NB4 (cell line): Measurements from ENCODE around the gene CFAP100.

Experiments used
- DNase-seq: peaks from one replicate; pipeline ENCODE4 v3.0.0; 2010; ENCODE audit warnings: low read depth
- H3K4me3 ChIP-seq: one replicate; pipeline ENCODE4 v1.5.1; 2011; ENCODE audit warnings: mild to moderate bottlenecking, low read depth, low read length, moderate library complexity
- MYC ChIP-seq: IDR thresholded peaks from 2 replicates; pipeline ENCODE4 v1.6.1; 2011; ENCODE audit warnings: low read depth, low read length
- POLR2A ChIP-seq: IDR thresholded peaks from 2 replicates; pipeline ENCODE4 v1.6.1; 2011; ENCODE audit warnings: mild to moderate bottlenecking; ENCODE audit not compliant: insufficient read length; ENCODE audit errors: extremely low read depth
- TF ChIP-seq, protein P1 (sequence below): IDR thresholded peaks from 2 replicates; pipeline ENCODE4 v1.6.1; 2011; ENCODE audit warnings: low read depth, low read length
- TF ChIP-seq, protein P2 (sequence below): IDR thresholded peaks from one replicate; pipeline ENCODE4 v1.5.1; 2012; ENCODE audit warnings: low read depth, low read length

CFAP100 gene

DNA sequence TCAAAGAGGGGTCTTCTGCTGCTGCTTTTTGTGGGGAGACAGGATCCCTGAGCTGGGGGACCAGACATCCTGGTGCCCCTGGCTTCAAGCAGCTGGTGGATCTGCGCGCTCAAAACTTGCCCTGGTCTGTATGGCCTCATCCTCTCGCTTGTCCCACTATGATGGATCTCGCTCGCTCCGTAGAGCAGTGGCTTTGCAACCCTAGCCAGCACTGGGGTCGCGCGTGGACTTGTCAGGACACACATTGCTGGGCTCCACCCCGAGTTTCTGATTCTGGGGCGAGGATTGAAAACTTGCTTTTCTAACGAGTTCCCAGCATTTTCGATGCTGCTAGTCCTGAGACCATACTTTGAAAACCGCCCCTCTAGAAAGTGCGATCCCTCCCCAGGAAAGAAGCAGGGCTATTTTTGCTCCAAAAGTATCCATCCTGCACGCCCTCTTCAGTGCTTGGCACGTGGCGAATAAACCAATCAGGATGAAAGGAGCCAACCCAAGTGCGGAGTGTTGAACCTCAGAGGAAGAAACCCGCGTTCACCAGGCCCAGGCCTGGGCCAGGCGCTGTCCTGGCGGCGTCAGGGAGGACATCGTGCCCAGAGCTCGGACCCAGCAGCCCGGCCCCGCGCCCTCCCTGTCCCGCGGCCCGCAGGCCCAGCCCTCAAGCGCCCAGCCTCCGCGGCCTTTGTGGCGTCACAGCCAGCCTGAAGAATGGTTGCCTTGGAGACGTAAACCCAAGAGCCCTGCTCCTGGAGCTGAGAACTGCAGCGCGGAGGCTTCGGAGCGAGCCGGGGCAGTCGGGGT is at the start of gene CFAP100:
Gene CFAP100 (plus strand): TSS at position 731 of the 798 bp plus-strand sequence. CDS start 1,092 bp downstream, outside the sequence.
- TF ChIP-seq, protein P1, sequence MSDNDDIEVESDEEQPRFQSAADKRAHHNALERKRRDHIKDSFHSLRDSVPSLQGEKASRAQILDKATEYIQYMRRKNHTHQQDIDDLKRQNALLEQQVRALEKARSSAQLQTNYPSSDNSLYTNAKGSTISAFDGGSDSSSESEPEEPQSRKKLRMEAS = no peak
- TF ChIP-seq MYC (no peak), POLR2A (no peak)
- TF ChIP-seq, protein P2, sequence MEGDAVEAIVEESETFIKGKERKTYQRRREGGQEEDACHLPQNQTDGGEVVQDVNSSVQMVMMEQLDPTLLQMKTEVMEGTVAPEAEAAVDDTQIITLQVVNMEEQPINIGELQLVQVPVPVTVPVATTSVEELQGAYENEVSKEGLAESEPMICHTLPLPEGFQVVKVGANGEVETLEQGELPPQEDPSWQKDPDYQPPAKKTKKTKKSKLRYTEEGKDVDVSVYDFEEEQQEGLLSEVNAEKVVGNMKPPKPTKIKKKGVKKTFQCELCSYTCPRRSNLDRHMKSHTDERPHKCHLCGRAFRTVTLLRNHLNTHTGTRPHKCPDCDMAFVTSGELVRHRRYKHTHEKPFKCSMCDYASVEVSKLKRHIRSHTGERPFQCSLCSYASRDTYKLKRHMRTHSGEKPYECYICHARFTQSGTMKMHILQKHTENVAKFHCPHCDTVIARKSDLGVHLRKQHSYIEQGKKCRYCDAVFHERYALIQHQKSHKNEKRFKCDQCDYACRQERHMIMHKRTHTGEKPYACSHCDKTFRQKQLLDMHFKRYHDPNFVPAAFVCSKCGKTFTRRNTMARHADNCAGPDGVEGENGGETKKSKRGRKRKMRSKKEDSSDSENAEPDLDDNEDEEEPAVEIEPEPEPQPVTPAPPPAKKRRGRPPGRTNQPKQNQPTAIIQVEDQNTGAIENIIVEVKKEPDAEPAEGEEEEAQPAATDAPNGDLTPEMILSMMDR = no peak
- H3K4me3 ChIP-seq = no peak within 1 kb of the TSS
- no peak for DNase-seq

DNA sequence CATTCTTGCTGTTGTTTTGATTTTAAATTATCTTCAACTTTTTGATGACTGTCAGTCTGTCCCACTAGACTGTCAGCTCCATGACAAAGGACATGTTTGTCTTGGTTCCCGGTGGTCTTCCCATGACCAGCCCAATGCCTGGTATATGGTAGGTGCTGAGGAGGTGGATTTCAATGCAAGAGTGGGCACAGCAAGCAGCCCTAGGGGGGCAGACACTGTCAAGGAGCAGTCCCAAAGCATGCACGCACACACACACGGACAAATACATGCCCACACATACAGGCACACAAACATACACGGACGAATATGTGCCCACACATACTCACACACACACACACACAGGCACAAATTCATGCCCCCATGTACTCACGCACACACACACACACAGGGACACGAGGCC is 49.5 kb upstream of the CFAP100 start:
- DNase-seq = no peak
- no peak overlapping the region for H3K4me3 ChIP-seq
- TF ChIP-seq MYC (no peak), POLR2A (no peak)
- TF ChIP-seq, protein P2 = no peak
- TF ChIP-seq, protein P1 = no peak

DNA sequence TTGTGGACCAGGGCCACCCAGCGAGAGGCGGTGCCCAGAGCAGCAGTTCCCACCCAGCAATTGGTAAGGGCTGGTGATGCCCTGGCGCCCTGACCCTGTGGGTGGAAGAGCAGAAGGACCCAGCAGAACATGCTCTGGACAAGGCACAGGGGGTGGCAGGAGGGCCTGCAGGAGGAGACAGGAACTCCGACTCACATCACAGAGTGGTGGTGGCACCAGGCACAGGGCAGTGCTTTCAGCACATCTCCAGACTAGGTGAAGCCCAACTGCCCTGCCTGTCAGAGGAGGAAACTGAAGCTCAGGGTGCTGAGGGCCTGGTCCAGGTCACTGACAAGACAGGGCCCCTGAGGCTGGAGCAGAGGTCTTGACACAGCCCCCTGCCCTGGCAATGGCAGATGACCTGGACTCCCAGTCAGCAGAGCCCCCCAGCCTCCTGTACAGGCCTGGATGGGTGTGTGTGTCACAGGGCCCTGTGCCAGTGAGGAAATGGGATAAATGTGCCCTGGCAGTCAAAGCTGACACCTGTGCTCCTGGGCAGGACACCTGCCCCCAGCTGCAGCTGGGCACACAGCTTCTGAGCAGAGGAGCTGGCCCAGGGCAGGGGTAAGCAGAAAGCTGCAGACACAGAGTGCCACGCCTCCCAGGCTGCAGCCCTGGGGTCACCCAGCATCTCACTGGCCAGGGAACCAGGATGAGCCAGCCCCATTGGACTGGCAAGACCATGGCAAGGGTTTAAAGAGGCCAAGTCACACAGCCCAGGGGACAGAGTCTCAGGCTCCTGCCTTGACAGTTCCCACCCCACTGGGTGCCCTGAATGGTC is 48.9 kb upstream of the CFAP100 start:
- no peak overlapping the region for H3K4me3 ChIP-seq
- no peak for DNase-seq
- TF ChIP-seq POLR2A (no peak), MYC (no peak)
- TF ChIP-seq, protein P2 = no peak
- TF ChIP-seq, protein P1 = no peak

DNA sequence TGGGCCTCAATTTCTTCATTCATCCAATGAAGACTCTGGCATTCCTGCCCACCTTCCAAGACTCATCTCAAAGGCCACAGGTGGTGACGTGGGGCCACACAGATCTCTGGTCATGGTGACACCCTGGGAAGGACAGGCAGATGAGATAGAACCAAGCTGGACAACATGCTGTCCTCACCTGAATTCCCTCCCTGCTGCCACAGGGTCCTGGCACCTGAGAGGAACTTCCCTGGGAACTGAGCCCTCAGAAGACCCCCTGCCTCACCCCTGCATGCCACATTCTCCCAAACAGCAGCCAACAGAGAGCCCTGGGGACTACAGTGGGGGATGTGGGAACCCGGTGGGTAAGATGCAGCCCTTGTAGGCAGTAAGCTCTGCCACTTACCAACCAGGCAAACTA is 48.2 kb upstream of the CFAP100 start:
- H3K4me3 ChIP-seq = no peak overlapping the region
- no peak for DNase-seq
- TF ChIP-seq, protein P2 = no peak
- TF ChIP-seq, protein P1 = no peak
- TF ChIP-seq POLR2A = no peak
- no peak for TF ChIP-seq MYC

DNA sequence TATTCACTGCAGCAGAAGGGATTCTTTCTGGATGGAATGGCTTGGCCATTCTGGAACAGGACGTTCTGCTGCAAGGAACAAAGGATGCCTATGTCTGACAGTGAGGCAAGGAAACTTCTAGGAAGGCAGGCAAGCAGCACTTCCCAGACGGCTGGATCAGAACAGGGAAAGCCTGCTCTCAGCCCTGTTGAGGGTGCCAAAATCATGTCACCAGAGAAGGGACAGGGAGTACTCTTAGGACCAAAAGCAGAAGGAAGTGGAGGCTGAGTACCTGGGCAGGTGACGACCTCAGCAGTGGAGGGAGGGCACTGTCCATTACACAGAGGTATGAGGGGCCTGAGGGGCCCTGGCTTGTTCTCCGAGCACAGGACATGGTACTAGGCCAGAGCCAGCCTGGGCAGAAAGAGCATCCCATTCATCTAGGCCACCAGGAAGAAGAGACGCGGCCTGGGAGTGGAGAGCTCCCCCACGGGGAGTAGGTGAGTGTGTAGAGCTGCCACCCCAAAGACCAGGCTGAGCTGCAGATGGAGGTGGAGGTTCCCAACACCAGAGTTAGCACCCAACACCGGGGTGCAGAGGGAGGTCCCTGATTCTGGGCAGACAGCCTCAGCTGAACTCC is 47.1 kb upstream of the CFAP100 start:
- no peak for DNase-seq
- H3K4me3 ChIP-seq = no peak overlapping the region
- TF ChIP-seq POLR2A = no peak
- no peak for TF ChIP-seq MYC
- TF ChIP-seq, protein P1 = no peak
- TF ChIP-seq, protein P2 = no peak
